NB4 (cell line): Measurements from ENCODE around the gene ATXN7L3B.

ENCODE experiments used
- POLR2A ChIP-seq: IDR thresholded peaks from 2 replicates; pipeline ENCODE4 v1.6.1; 2011; ENCODE audit warnings: mild to moderate bottlenecking; ENCODE audit not compliant: insufficient read length; ENCODE audit errors: extremely low read depth
- TF ChIP-seq, protein P1 (sequence below): IDR thresholded peaks from 2 replicates; pipeline ENCODE4 v1.6.1; 2011; ENCODE audit warnings: low read depth, low read length

DNA sequence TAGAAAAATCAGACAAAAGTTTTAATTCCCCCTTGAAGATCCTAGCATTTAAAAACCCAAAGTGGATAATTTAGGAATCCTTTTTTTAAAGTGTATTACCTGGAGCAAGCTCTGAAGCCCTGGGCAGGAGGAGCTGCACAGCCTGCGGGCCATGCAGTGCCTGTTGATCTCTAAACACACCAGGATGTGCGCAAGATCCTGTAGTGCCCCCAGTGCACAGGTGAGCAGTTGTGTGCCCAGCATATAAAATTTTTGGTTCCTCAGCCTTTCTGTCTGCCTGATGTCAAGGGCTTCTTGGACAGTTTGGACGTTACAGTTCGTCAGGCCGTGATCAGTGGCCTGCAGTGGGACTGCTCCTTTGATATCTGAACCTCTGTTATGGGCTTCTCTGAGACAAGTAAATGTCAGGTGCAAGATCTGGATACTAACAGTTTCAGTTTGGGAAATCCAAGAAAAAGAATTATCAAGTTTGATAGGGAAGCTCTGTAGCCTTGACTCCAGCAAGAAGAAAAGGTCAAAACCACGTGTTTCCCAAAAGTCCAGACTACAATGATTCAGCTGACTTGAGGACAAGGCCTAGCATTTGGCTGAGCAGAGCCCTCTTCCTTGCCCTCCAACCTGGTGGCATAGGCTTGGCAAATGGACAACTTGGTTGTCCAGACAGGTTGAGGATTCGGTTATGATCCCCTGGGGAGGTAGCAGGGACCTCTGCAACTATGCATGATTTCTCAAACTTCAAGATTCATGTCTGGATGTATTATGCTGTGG is 1.0 kb downstream of the ATXN7L3B start:
- TF ChIP-seq, protein P1, sequence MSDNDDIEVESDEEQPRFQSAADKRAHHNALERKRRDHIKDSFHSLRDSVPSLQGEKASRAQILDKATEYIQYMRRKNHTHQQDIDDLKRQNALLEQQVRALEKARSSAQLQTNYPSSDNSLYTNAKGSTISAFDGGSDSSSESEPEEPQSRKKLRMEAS = peak; percentile 72; the same call in 1 of the 2 replicates
- TF ChIP-seq POLR2A = no peak
